ENCODE results near the gene SLIT1. TPM values are rescaled to one million over a fixed set of nuclear protein-coding genes. Genes with fewer than 3 reads are reported as not detected.

SLIT1 gene
- total and polyA plus RNA-seq, 12 donors: 0.05 to 0.65 (median 0.15) TPM

DNA sequence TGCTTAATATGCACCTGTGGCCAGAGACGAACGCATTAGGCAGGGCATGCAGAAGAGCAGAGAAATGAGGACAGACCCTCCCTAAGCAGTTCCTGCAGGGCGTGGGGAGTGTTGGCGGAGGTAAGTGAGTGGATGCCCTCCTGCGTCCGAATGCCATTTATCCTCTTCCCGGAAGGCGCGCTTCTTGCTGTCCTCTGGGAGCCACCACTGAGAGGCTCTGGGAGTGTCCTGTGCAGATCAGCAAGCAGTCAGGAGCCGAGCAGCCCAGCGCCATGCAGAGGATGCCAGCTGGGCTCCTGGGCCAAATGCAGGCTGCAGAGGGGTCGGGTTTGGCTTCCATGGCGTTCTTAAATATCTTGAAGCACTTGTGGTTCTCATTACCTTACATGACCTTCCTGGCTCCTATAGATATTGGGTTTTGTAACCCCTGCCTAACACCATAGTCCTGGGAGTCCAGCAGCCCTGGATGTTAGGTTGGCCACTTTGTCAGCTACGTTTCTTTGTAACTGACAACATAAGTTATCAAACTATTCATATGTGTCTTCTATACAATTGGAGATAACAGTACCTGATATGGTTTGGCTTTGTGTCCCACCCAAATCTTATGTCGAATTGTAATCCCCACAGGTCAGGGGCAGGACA lies 30.0 kb upstream of the SLIT1 start:
- Histone ChIP-seq H3K27me3 (no peaks in the 10 kb centered on the region), H3K4me3 (no peak overlapping the region), H3K27ac (no peak overlapping the region), H3K36me3 (replicated peaks in 1 of 2) (no peaks in the 10 kb centered on the region), H3K9me3 (replicated peaks in 1 of 3) (no peaks in the 10 kb centered on the region), H3K4me1 (replicated peaks in 1 of 2) (no peaks in the 10 kb centered on the region)
- 84 to 91% (median 88%) methylated on average over 13 to 15 of the region's 15 CpGs for WGBS, 4 donors
- no peak for DNase-seq
- no peak for TF ChIP-seq POLR2A (IDR thresholded peaks at IDR 0.05)
- TF ChIP-seq, protein P1, sequence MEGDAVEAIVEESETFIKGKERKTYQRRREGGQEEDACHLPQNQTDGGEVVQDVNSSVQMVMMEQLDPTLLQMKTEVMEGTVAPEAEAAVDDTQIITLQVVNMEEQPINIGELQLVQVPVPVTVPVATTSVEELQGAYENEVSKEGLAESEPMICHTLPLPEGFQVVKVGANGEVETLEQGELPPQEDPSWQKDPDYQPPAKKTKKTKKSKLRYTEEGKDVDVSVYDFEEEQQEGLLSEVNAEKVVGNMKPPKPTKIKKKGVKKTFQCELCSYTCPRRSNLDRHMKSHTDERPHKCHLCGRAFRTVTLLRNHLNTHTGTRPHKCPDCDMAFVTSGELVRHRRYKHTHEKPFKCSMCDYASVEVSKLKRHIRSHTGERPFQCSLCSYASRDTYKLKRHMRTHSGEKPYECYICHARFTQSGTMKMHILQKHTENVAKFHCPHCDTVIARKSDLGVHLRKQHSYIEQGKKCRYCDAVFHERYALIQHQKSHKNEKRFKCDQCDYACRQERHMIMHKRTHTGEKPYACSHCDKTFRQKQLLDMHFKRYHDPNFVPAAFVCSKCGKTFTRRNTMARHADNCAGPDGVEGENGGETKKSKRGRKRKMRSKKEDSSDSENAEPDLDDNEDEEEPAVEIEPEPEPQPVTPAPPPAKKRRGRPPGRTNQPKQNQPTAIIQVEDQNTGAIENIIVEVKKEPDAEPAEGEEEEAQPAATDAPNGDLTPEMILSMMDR (IDR thresholded peaks at IDR 0.05): no peak
- intact Hi-C loops (cut with DNase I): loop anchor here in 1 of 2 donors (10.0 kb wide), 1 partner anchor 841 kb away; no protein-coding TSS in a partner anchor

DNA sequence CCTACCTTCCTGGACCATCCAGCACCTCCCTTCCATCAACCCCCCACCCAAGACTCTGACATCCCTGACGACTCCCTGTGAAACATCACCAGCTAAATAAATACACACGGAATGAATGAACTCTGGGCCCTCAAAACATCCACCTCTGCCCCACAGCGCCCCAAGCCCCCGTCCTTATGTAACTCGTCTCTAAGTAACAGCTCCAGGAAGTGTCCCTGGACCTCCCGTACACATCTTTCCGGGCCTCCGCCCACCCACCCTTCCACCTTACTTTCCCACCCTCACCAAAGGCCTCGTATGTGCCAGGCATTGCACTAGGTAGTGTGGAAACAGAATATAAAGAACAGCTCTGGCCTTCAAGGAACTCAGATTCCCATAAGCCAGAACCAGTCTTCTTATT lies 27.7 kb upstream of the SLIT1 start:
- TF ChIP-seq, protein P1 (IDR thresholded peaks at IDR 0.05): no peak
- no peak for TF ChIP-seq POLR2A (IDR thresholded peaks at IDR 0.05)
- Histone ChIP-seq H3K4me1 (replicated peaks in 1 of 2) (no peaks in the 10 kb centered on the region), H3K9me3 (replicated peaks in 1 of 3) (no peaks in the 10 kb centered on the region), H3K27ac (no peak overlapping the region), H3K27me3 (no peaks in the 10 kb centered on the region), H3K4me3 (no peak overlapping the region), H3K36me3 (replicated peaks in 1 of 2) (no peaks in the 10 kb centered on the region)
- intact Hi-C loops (cut with DNase I): loop anchor here in 1 of 2 donors (10.0 kb wide), 1 partner anchor 839 kb away; no protein-coding TSS in a partner anchor
- WGBS, 4 donors: 64 to 65% (median 64%) methylated on average over 9 of the region's 9 CpGs
- peak in 1 of 7 donors; percentile 6 for DNase-seq

DNA sequence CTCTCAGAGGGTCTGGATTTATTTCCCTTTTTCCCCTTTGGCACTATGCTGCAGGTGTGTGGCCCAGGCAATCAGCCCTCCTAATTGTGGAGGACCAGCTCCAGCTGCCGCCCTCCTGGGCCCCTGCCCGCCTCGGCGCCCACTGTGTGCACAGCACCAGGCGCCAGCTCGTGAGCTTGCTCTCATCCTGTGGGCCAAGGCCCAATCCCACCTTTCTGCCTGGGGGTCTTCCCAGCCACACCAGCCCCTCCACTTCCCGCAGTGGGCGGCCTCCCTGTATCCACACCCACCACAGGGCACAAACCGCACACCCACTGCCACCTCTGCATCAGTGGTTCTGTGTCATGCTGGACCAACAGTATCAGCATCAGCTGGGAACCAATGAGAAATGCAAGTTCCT lies 25.5 kb upstream of the SLIT1 start:
- Histone ChIP-seq H3K4me3 (no peak overlapping the region), H3K4me1 (replicated peaks in 1 of 2) (no peaks in the 10 kb centered on the region), H3K9me3 (replicated peaks in 1 of 3) (no peaks in the 10 kb centered on the region), H3K27me3 (no peaks in the 10 kb centered on the region), H3K27ac (no peak overlapping the region), H3K36me3 (replicated peaks in 1 of 2) (no peaks in the 10 kb centered on the region)
- no peak for DNase-seq
- 78 to 88% (median 81%) methylated on average over 8 to 9 of the region's 9 CpGs for WGBS, 4 donors
- intact Hi-C loops (cut with DNase I): loop anchor here in 1 of 2 donors (2.0 to 10.0 kb wide), 2 partner anchors 138 to 836 kb away; no protein-coding TSS in a partner anchor
- no peak for TF ChIP-seq POLR2A (IDR thresholded peaks at IDR 0.05)

DNA sequence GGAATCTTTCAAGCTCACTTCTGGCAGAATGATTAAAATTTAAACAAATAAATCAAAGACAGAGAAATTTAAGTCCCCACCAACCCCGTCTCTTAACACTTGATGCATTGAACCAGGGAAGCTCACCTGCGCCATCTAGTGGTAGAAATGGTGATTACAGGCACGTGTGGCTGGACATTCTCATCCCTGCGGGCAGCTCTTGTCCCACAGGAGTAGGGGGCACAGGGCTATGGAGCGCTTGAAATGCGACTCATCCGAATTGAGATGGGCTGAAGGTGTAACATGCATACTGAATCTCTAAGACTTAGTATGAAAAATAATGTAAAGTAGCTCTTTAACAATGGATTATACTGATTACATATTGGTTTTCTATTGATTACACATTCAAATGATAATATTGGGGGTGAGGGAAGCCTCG lies 24.8 kb upstream of the SLIT1 start:
- peak; percentile 45 to 92 (median 68) for DNase-seq
- Histone ChIP-seq H3K36me3 (replicated peaks in 1 of 2) (no peaks in the 10 kb centered on the region), H3K4me1 (replicated peaks in 1 of 2) (no peaks in the 10 kb centered on the region), H3K4me3 (no peak overlapping the region), H3K27me3 (no peaks in the 10 kb centered on the region), H3K27ac (no peak overlapping the region), H3K9me3 (replicated peaks in 1 of 3) (no peaks in the 10 kb centered on the region)
- TF ChIP-seq POLR2A (IDR thresholded peaks at IDR 0.05): no peak
- TF ChIP-seq, protein P1 (IDR thresholded peaks at IDR 0.05): peak; percentile 85 to 99 (median 92)
- WGBS, 4 donors: 4 to 11% (median 10%) methylated on average over 8 of the region's 8 CpGs
- intact Hi-C loops (cut with DNase I): loop anchor here in 1 of 2 donors (2.0 to 10.0 kb wide), 2 partner anchors 138 to 836 kb away; no protein-coding TSS in a partner anchor

Data from adrenal gland (tissue), 12 donors.